Fibroblast of skin of abdomen (primary cell): ENCODE data around the gene MPZL3.
"Not testable (repeated sequence)": the region's sequence is repeated elsewhere in the genome, so short reads cannot be mapped to it uniquely, and the experiment has no call there.

ENCODE experiments used
- DNase-seq: peaks from one replicate; pipeline ENCODE4 v3.0.0-alpha.2; 2013

The MPZL3 gene

DNA sequence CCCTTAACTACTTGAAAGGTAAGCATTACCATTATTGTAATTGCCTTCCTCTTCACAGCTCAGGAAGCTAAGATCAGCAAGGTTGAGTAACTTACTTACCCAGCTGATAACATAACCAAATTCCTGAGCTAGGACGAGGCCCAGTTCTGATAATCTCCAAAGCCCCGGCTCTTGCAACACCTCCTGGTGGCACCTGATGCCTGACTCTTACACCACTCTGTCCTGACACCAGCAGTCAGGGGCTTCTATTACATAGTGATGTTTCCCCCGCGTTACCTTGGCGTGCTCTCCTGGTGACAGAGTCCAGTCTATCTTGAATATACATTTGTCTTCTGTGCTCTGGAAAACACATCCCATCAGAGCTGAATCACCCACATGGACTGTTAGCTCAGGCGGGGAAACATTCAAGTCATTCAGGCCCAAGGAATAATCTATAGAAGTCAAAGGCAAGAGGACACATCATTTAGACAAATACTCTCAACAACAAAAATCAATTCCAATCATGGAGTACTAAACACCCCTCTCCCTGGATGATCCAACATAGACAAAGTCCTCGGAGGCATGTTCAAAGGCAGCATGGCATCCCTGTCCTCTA, 39.9 kb downstream of the MPZL3 start:
- no peak for DNase-seq

DNA sequence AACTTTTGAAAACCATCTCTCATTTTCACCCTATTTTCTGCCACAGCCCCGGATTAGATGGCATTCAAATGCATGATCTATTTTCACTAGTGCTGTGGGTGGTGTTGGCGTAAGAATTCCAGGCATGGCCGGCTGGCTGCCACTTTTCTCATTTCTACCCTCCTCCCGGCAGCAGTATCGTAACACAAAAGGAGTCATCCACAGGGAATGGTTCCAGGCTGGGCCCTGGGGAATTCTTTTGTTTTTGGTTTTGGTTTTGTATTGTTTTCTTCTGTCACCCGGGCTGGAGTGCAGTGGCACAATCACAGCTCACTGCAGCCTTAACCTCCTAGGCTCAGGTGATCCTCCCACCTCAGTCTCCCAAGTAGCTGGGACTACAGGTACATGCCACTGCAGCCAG, 41.2 kb downstream of the MPZL3 start:
- peak; percentile 10 for DNase-seq

DNA sequence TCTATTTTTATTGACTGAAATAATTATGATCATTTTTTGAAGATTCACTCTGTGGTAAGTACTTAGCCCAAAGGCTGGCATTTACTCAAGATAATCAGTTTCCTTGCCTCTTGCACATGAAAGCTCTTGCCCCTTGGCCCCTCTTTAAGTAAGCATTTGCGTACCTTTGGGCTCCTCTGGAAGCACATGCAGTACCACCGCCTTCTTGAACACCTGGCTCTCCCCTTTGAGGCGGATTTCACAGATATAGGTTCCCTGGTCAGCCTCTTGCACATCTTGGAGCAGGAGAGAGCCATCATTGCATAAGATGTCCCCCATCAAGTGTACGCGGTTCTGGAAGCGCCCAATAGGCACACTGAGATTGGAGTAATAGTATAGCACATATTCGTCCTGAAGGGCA, 41.8 kb downstream of the MPZL3 start:
- no peak for DNase-seq

DNA sequence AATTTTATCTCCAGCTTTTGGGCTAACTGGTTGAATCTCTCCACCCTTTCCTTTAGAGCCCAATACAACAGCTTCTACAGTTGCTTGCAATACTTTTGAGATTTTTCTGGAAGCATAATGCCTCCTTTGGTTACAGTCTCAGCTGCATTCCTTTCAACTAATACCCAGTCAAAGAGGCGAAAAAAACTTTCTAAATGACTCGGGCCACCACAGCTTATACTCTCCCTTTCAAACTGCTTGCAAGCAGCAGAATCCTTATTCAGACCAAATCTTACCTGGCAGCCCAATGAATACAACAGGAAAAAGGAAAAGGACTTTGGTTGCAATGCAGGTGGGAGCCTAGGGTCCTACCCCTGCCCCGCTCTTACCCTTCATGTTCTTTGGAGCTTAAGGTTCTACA, 43.1 kb downstream of the MPZL3 start:
- DNase-seq, result no peak

DNA sequence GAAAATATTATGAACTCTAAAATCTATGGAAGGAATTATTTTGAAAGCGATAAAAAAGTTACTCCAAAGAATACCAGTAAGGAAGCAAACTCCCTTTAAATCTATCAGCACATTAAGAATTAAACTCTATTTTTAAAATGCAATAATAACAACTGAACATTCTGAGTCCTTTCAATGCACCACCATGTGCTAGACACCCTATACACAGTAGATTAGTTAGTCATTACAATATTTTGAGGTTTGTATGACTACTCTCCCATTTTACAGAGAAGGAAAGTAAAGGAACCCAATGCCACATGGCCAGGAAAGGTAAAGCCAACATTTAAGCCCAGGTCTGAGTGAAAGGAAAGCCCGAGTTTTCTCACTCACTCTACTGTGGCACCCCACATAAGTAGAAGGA, 45.1 kb downstream of the MPZL3 start:
- no peak for DNase-seq

DNA sequence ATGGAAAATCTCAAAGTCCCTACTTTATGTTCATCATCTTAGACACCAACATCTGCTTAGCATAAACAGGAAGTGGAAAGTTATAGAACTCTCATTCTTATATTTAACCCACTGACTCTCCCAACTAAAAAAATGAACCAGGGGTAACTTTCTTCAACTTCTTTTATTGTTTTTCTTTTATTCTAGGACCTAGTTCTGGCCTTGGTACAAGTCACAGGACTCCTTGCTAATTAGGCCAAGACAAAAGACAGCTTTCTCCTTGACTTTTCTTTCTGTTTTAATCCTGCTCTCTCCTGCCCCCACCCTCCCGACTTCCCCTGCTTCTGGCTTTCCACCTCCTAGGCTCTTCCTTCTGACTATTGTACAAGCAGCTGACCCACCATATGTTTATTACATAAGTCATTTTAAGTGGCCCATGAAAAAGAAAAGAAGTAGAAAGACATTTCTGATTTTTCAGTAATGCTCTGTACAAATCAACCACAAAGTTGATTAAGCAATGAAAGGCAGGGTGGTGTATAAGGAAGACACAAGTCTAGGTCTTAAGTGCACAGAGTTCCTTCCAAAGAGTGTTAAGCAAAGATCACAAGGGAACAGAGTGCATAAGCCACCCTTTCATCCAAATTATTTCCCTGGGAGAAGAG, 45.7 kb downstream of the MPZL3 start:
- DNase-seq, result no peak

DNA sequence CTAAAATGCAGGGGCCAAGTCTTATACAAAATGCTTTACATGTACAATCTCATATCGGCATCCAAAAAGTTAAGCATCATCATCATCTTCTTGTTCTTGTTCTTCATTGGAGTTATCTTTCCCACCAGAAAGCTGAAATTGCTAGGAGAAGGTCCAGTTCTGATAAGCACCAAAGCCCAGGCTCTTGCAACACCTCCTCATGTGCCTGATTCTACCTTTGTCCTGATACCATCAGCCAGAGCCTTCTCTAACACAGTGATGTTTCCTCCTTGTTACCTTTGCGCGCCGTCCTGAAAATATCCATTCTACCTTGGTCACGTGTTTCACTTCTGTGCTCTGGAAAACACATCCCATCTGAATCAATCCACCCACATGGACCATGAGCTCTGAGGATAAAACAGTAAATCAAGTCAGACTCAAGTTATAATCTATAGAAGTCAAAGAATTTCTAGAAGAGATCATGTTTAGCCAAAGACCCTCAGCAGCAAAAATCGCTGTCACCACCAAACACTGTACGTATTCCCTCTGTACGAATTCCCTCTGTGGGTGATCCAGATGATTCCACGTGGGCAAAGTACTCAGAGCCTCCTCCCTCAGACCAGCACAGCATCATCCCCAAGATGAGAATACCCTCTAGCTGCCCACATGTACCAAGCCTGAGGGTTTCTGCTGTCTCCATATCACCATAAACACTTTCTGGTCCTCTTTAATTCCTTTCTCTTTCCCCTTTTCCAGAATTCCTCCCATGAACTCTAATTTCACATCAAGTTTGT, 46.4 kb downstream of the MPZL3 start:
- no peak for DNase-seq

DNA sequence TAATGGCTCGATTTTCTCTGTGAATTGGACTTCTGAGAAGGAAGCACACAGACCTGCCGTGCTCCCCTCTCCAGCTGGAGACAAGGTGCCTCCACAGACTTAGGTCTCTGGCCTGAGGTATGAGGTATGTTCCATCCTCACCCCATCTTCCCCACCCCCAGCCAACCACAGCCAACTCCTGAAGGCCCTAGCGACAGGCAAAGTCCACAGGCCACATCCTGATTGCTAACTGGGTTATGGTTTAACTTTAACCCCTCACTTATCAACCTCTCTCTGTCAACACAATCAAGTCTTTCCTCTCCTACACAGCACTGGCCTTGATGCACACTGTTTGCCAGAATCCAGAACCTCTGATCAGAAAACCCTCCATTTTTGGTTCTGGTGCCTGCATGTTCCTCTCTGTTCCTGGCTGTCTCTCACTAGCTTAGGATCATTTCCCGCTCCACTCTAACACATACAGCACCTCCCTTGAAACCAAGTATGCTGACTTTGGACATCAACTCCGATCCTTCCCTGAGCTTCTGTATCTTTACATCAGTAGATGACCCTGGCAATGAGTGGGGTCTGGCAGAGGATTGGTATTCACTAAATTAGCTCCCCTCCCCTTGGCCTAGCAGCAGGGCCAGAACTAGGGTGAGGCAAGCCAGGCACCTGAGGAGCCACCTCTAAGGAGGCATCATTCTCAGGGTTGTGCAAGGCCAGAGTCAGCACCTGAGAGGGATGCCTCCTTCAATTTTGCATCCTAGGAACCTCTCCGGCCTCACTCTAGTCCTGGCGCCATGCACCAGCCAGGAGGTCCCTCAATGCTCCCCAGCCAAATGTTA, 49.4 kb downstream of the MPZL3 start:
- no peak for DNase-seq

DNA sequence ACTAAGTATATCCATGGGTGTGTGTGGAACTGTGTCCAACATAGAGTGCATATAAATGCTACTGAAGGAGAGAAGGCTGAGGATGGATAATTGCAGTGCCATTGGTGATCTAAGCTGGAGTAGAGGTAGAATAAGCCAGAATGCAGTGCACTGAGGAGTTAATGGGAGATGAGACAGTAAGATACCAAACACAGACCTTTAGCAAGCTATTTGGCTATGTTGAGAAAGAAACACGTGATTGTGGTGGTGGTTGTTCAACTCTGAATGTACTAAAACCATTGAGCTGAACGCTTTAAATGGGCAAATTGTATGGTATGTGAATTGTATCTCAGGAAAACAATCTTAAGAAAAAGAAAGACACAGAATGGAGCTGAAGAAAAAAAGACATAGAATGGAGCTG, 50.2 kb downstream of the MPZL3 start:
- no peak for DNase-seq

DNA sequence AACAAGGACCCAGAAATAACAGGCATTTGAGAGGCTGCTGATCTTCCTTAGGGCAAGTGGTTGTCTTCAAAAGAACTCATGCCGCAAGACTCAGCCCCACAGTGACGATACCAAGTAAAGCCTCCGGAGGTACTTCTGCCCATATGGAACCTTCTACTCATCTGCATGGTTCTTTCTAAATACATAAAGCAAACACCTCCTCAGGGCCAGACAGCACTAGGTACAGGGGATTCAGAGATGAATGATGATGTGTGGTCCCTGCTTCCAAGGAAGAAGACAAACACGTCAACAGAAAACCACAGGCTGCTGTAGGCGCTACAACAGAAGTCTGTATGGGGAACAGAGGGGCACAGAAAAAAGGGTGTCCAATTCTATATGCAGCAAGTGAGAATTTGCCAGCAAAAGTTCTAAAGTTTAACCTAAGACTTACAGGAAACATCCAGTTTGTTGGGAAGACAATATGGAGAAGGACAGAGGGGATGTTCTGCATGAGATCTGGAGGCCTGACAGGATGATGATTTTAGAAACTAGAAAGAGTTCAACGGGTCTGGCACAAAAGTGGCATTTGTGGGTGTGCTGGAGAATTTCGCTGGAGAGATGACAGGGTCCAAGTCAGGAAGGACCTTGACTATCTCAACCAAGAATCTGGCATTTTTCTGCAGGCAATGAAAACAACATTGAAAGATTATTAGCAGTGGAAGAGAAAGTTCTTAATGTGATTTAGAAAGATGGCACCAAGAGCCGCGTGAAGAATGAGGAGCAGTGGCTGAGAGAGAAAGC, 51.1 kb downstream of the MPZL3 start:
- DNase-seq, result no peak

DNA sequence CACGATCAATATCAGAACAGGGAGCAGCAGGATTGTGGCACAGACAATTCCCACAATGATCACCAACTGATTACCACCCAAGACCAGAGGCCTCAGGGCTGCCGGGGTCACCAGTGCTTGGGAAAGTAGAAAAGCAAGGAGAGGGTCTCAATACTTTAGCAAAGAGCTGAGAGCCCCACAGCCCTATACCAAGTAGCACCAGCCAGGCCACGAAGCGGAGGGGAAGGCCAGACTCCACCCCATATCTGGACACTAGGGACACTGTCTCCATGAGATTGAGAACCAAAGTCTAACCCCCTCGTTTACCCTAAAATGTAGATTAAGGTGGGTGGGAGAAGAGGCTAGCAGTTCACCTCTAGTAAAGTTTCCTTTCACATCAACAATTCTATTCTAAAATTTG, 51.7 kb downstream of the MPZL3 start:
- no peak for DNase-seq

DNA sequence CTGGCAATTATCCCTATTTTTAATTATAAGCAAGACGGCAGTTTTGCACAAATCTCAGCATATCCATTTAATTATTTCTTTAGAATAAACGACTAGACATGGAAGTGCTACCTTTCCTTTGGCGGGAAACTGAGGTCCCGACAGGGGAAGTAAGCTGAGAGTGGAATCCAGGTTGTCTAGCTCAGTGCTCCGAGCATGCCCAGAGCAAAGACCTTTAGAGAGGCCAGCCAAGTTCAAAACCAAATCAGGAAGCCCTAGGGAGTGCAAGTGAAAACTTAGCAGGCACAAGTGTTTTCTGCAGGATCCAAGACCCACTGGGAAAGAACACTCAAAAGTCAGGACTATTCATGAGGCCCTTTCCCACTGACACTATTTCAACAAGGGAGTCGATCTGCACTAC, 53.0 kb downstream of the MPZL3 start:
- DNase-seq, result no peak

DNA sequence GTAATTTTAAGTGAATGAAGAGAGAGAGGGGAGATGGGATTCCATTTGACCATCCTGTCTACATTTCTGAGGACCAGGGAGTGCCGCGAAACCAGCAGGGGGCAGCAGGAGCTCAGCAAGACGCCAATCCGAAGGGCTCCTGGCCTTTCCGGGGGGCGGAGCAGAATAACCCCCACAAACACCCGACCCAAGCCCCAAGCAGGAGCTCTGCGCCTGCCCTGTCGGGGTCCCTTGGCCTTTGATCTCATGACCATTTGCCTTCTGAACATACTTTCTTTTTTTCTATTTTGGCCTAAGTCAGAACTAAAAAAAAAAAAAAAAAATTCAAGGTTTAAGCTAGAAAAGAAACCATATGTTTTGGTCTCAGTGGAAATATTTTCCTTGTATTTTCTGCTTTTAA, 53.8 kb downstream of the MPZL3 start:
- peak; percentile 54 for DNase-seq

DNA sequence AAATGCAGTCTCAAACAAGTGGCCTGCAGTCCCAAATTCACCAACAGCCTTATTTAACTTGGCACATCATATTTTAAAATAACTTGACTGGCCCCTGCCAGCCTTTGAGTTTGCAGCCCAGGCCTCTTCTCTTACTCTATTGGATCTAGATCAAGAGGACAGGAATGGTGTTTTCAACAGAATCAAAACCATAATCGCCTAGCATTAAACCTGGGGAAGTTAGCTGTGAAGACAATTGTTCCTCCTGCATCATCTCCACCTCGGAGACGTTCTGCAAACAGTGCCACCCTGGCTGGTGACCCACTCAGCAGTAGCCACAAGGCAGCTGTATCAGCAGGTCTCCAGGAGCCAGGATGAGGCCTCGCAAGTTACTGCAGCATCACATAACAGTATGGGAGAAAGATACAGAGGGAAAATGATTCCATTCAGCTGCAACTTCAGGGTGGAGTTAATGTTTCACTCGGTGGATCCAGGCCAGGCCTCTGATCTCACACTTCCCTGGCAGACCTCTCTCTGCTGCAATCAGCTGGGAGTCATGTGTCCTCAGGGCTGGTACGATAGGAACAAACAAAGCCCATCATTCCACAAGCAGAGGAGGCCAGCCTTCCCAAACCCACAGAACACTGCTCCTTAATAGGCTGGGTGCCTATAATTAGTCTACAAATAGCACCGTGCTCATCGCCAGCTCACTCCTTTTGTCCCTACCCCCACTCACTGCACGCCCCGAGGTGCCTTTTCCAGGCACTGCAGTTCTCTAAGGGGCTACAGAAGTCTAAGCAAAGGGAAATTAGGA, 57.1 kb downstream of the MPZL3 start:
- DNase-seq, result peak; percentile 53

DNA sequence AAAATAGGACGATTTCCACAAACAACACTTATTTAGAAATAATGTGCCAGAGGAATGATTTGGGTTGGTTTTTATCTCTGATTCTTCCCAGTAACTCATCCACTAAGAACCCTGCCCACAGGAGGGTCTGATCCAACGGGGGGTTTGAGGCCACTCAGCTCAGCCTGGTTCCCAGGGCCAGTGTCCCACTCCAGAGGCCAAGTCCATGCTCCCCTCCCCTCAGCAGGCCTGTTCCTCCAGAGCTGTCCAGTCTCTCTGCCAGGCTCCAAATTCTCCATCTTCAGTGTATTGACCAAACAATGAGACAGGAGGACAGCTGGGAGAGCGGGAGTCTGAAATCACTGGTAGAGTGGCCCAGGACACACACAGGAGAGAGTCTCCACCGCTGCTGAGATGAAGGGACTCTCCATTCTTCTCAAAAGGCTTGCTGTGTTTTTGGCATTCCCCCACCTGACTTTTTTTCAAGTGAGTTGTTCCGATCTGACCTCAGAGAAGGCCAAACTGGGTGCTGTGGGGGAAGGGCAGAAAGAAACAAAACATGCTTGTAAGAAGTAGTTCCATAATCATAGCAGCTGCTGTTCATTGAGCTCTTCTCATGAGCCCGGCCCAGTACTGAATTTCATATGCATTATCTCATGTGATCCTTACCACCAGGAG, 58.1 kb downstream of the MPZL3 start:
- no peak for DNase-seq

DNA sequence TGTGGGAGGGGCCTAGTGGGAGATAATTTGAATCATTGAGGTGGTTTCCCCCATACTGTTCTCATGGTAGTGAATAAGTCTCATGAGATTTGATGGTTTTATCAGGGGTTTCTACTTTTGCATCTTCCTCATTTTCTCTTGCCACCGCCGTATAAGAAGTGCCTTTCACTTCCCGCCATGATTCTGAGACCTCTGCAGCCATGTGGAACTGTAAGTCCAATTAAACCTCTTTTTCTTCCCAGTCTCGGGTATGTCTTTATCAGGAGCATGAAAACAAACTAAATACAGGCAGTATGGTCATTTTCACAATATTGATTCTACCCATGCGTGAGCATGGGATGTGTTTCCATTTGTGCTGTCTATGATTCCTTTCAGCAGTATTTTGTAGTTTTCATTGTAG, 59.3 kb downstream of the MPZL3 start:
- not testable (repeated sequence) for DNase-seq

DNA sequence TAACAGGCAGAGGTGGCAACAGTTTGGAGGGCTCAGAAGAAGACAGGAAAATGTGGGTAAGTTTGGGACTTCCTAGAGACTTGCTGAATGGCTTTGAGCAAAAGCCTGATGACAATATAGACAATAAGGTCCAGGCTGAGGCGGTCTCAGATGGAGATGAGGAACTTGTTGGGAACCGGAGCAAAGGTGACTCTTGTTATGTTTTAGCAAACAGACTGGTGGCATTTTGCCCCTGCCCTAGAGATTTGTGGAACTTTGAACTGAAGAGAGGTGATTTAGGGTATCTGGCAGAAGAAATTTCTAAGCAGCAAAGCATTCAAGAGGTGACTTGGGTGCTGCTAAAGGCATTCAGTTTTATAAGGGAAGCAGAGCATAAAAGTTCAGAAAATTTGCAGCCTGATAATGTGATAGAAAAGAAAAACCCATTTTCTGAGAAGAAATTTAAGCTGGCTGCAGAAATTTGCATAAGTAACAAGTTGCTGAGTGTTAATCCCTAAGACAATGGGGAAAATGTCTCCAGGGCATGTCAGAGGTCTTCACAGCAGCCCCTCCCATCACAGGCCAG, 61.1 kb downstream of the MPZL3 start:
- not testable (repeated sequence) for DNase-seq

DNA sequence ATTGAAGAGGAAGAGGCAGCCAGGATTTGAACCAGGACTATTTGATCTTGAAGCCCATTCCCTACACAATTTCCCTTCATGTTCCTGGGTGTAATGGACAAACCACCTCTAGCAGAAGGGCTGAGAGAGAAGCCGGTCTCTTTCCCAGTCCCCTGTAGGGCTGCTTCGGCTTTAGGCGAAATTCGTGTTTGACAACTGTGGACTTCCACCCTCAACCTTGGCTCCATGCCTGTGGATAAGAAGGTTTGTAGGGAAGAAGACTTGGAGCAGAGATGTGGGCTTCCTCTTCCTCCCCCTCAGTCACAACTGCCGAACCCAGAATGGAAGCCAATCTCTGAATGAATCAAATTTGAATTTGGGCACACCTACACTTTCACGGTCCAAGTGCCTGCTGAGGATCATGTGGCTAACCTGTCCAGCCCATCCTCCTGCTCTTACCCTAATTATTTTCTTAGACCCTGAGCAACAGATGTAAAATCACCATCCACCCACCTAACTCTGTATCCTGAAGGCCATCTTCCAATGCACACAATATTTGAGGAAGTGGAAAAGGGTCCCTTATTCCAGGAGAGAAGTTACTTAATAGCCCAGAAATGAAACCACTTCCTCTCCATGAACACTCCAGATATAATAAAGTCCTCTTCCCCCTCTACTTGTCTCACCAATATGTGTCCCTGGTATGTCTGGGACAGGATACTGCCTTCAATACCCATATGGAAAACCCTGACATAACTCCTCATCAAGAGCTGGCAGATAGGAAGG, 65.6 kb downstream of the MPZL3 start:
- no peak for DNase-seq

DNA sequence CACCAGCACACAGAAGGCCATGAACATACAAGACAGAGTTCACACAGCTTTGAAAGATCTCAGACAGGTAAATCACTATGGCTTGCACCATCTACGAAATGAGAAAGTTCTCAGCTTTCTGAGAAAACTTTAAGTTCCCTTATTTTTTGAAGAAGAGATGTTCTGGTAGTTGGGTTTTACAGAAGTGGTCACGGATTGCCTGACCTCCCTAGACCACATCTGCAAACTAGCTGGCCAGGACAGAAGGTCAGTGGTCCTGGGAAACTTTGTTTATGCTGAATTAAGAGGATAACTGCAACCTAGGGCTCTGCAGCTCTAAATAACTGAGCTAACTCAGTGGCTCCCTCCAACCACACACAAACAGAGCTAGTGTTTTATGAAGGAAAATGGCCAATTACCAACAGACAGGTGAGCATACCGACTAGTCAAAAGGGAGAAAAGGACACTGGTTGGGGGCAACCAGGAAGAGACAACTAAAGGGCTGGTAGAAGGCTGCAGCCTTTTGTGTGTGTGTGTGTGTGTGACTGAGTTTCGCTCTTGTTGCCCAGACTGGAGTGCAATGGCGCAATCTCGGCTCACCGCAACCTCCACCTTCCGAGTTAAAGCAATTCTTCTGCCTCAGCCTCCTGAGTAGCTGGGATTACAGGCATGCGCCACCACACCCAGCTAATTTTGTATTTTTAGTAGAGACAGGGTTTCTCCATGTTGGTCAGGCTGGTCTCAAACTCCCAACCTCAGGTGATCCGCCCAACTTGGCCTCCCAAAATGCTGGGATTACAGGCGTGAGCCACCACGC, 67.2 kb downstream of the MPZL3 start:
- no peak for DNase-seq
